PC-3 (cell line): ENCODE data around the gene NR5A1. TPM values are rescaled to one million over a fixed set of nuclear protein-coding genes. Genes with fewer than 3 reads are reported as not detected.

ENCODE experiments used
- ATAC-seq: fragments of 200-7000 bp; cut with Tn5 transposase; 2 replicates; pipeline ENCODE4 v1.9.1; 2020; ENCODE audit warnings: mild to moderate bottlenecking, moderate library complexity
- BruUV-seq: library from RNA; stranded (reverse); fragments of 400-500 nt; replicated peaks from 2 replicates; lab custom pipeline; 2021; lab: Mats Ljungman, UMichigan
- CTCF ChIA-PET: fragments of 300-600 bp; sonication (Branson Sonifier 250); formaldehyde crosslinking; loops from one replicate; lab custom pipeline; 2022; ENCODE audit warnings: antibody characterized with exemption; lab: Charles Lee
- POLR2A ChIA-PET: fragments of 300-600 bp; sonication (Branson Sonifier 250); formaldehyde crosslinking; loops from one replicate; lab custom pipeline; 2022; ENCODE audit warnings: antibody characterized with exemption; ENCODE audit not compliant: unreplicated experiment; lab: Charles Lee
- DNase-seq: peaks from one replicate; pipeline ENCODE4 v3.0.0-alpha.2; 2015
- H2AFZ ChIP-seq: fragments of 300-600 bp; sonication (generic); 2 replicates; pipeline ENCODE4 v1.6.0; 2016; ENCODE audit warnings: antibody characterized with exemption, low read length
- H3F3A ChIP-seq: fragments of 300-600 bp; sonication (generic); one replicate; pipeline ENCODE4 v1.6.0; 2017; ENCODE audit warnings: antibody characterized with exemption, low read length, control low read depth, mild to moderate bottlenecking; ENCODE audit not compliant: unreplicated experiment
- H3K27ac ChIP-seq: fragments of 300-600 bp; sonication (generic); 2 replicates; pipeline ENCODE4 v1.5.1; 2016; ENCODE audit warnings: mild to moderate bottlenecking, low read length
- H3K27me3 ChIP-seq: fragments of 300-600 bp; sonication (generic); 2 replicates; pipeline ENCODE4 v1.6.1; 2016; ENCODE audit warnings: low read length, mixed read lengths
- H3K36me3 ChIP-seq: fragments of 300-600 bp; sonication (generic); 2 replicates; pipeline ENCODE4 v1.6.1; 2016; ENCODE audit warnings: low read depth, mixed run types, low read length, mixed read lengths
- H3K4me1 ChIP-seq: fragments of 300-600 bp; sonication (generic); 2 replicates; pipeline ENCODE4 v1.5.1; 2016; ENCODE audit warnings: low read length; ENCODE audit not compliant: insufficient read depth
- H3K4me2 ChIP-seq: fragments of 300-600 bp; sonication (generic); 2 replicates; pipeline ENCODE4 v1.6.0; 2016; ENCODE audit warnings: low read length
- H3K4me3 ChIP-seq: fragments of 300-600 bp; sonication (generic); 2 replicates; pipeline ENCODE4 v1.5.1; 2016; ENCODE audit warnings: mild to moderate bottlenecking, low read length, mixed read lengths
- H3K79me2 ChIP-seq: fragments of 300-600 bp; sonication (generic); 2 replicates; pipeline ENCODE4 v1.6.1; 2017; ENCODE audit warnings: low read length, mixed read lengths
- H3K9ac ChIP-seq: fragments of 300-600 bp; sonication (generic); 2 replicates; pipeline ENCODE4 v1.6.0; 2016; ENCODE audit warnings: mild to moderate bottlenecking, low read length
- H3K9me2 ChIP-seq: fragments of 300-600 bp; sonication (generic); replicated peaks from 2 replicates; pipeline ENCODE4 v1.6.1; 2016; ENCODE audit warnings: mixed run types, low read length, mixed read lengths
- H3K9me3 ChIP-seq: fragments of 300-600 bp; sonication (generic); 2 replicates; pipeline ENCODE4 v1.6.1; 2016; ENCODE audit warnings: low read length, mixed read lengths
- H4K20me1 ChIP-seq: fragments of 300-600 bp; sonication (generic); 2 replicates; pipeline ENCODE4 v1.6.1; 2016; ENCODE audit warnings: low read length, mixed read lengths
- CTCF ChIP-seq: fragments of 300-600 bp; sonication (generic); conservative IDR thresholded peaks from 2 replicates; pipeline ENCODE4 v1.5.1; 2017; ENCODE audit warnings: antibody characterized with exemption, low read depth, mild to moderate bottlenecking, low read length
- EZH2 ChIP-seq: fragments of 300-600 bp; sonication (generic); IDR thresholded peaks from one replicate; pipeline ENCODE4 v1.6.1; 2017; ENCODE audit warnings: antibody characterized with exemption, mild to moderate bottlenecking, low read length; ENCODE audit not compliant: unreplicated experiment
- EZH2phosphoT487 ChIP-seq: fragments of 300-600 bp; sonication (generic); IDR thresholded peaks from 2 replicates; pipeline ENCODE4 v1.6.1; 2018; ENCODE audit warnings: mild to moderate bottlenecking, antibody characterized with exemption, low read length, borderline replicate concordance
- intact Hi-C: fragments of 100-400 bp; cut with micrococcal nuclease; formaldehyde crosslinking; loops from 2 replicates; pipeline ENCODE4 v1.9.0; 2023
- total RNA-seq: library from RNA; depleted of rRNA; stranded (reverse); fragments of >200 nt; gene quantifications from 2 replicates; pipeline ENCODE4 v1.2.3, GENCODE V29; 2014

Gene NR5A1
- total RNA-seq, 1 experiment from 2014 or later: not detected

- ChIA-PET POLR2A (interaction anchor here (0.6 kb wide), 2 partner anchors 108 to 159 kb away, joined by 4 to 7 read pairs; no protein-coding TSS in a partner anchor), CTCF (interaction anchor here (0.8 to 1.5 kb wide), 5 partner anchors 15 to 217 kb away, joined by 5 to 18 read pairs (median 9); no protein-coding TSS in a partner anchor)
- H3K9ac ChIP-seq: no peak overlapping the region
- H2AFZ ChIP-seq: no peak overlapping the region
- BruUV-seq: no TSS peak
- intact Hi-C loops: loop anchor here (1.0 to 5.0 kb wide), 3 partner anchors 65 to 200 kb away; no protein-coding TSS in a partner anchor
- DNase-seq (no peak), ATAC-seq (no peak)
- H3K36me3 ChIP-seq: no peaks in the 10 kb centered on the region
- H4K20me1 ChIP-seq: no peaks in the 10 kb centered on the region
- H3K4me1 ChIP-seq: peaks cover 13% of the 10 kb centered on the region; the same call in 1 of the 2 replicates
- no peaks in the 10 kb centered on the region for H3K9me2 ChIP-seq
- no peak overlapping the region for H3K27ac ChIP-seq
- no peak overlapping the region for H3K4me2 ChIP-seq
- TF ChIP-seq EZH2 (no peak), EZH2phosphoT487 (no peak), CTCF (no peak)
- H3K79me2 ChIP-seq: no peaks in the 10 kb centered on the region
- no peak overlapping the region for H3K4me3 ChIP-seq
- H3K27me3 ChIP-seq: no peaks in the 10 kb centered on the region
- no peaks in the 10 kb centered on the region for H3K9me3 ChIP-seq
- H3F3A ChIP-seq: no peaks in the 10 kb centered on the region
These were observed 45.0 kb upstream of the NR5A1 start for GRCh38 chr9:124552273-124552605.

DNA sequence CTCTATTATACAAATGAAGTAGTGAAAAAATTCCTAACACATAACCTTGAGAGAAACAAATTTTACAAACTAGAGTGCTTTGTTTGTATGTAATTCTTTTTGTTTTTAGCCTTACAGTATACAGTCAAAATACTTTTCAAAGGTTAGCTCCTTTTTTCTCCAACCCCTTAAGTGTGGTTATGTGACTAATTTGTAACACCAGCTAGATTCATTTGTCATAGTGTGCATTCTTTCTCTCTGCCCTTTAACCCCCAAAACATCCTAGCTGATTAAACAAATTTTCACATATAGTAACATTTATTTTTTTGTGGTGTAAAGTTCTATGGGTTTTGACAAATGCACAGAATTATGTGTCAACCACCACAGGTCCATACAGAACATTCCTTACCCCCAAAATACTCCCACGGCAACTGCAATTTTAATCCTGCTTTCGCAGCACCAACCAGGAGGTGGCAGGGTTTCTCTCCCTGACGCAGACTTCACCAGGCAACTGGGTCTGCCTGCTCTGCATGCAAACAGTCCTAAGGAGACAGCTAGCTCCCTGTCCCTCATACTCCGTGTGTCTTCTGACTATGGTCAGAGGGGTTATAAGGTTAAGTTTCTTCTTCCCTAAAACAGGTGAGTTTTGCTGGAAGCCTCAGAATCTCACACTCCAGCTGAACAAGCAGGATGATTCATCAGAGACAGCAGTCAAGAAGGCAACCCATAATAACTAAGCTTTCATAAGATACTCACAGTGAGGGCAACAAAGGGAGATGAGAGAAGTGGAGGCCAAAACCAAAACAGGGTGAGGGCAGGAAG is 44.5 kb upstream of the NR5A1 start:
- H3K9ac ChIP-seq: no peak overlapping the region
- H3K4me3 ChIP-seq: no peak overlapping the region
- H3K4me2 ChIP-seq: no peak overlapping the region
- H3K9me3 ChIP-seq: no peaks in the 10 kb centered on the region
- no peaks in the 10 kb centered on the region for H3F3A ChIP-seq
- no peak overlapping the region for H2AFZ ChIP-seq
- no peaks in the 10 kb centered on the region for H3K36me3 ChIP-seq
- DNase-seq (peak; percentile 64), ATAC-seq (peak; percentile 88)
- H3K27me3 ChIP-seq: no peaks in the 10 kb centered on the region
- intact Hi-C loops: loop anchor here (1.0 to 5.0 kb wide), 3 partner anchors 66 to 201 kb away; no protein-coding TSS in a partner anchor
- no peaks in the 10 kb centered on the region for H4K20me1 ChIP-seq
- peaks cover 13% of the 10 kb centered on the region; the same call in 1 of the 2 replicates for H3K4me1 ChIP-seq
- BruUV-seq: no TSS peak
- peak; percentile 84 for TF ChIP-seq CTCF
- no peak for TF ChIP-seq EZH2phosphoT487
- no peak for TF ChIP-seq EZH2
- ChIA-PET POLR2A (interaction anchor here (0.6 kb wide), 1 partner anchor 109 kb away, joined by 7 read pairs; no protein-coding TSS in a partner anchor), CTCF (interaction anchor here (0.6 to 1.5 kb wide), 6 partner anchors 15 to 218 kb away, joined by 3 to 18 read pairs (median 8); no protein-coding TSS in a partner anchor)
- H3K9me2 ChIP-seq: no peaks in the 10 kb centered on the region
- no peaks in the 10 kb centered on the region for H3K79me2 ChIP-seq
- no peak overlapping the region for H3K27ac ChIP-seq
